ENCODE results near the gene CD79A.

The CD79A gene

GRCh38 chr19:41923045-41923788, 46.1 kb downstream of the CD79A start:
- no peaks in the 10 kb centered on the region for H3K9me3 ChIP-seq (ENCODE audit: control insufficient read depth, insufficient read depth, low read length)
- H3K9ac ChIP-seq (ENCODE audit: low read depth, low read length): no peak overlapping the region
- H3K36me3 ChIP-seq (ENCODE audit: control insufficient read depth, insufficient read depth, low read length): no peaks in the 10 kb centered on the region
- H3K4me1 ChIP-seq (ENCODE audit: control insufficient read depth, insufficient read depth, low read length): no peaks in the 10 kb centered on the region; the same call in 1 of the 2 replicates
- H3K27me3 ChIP-seq (ENCODE audit: control insufficient read depth, insufficient read depth, low read length): peaks cover 95% of the 10 kb centered on the region
- no peak overlapping the region for H3K4me3 ChIP-seq (ENCODE audit: low read depth, low read length)
- H3K27ac ChIP-seq (ENCODE audit: low read depth, low read length): no peak overlapping the region

GRCh38 chr19:41924151-41925145, 47.4 kb downstream of the CD79A start:
- peaks cover 5% of the 10 kb centered on the region for H3K4me1 ChIP-seq (ENCODE audit: control insufficient read depth, insufficient read depth, low read length)
- H3K36me3 ChIP-seq (ENCODE audit: control insufficient read depth, insufficient read depth, low read length): no peaks in the 10 kb centered on the region
- H3K27ac ChIP-seq (ENCODE audit: low read depth, low read length): no peak overlapping the region
- no peak overlapping the region for H3K9ac ChIP-seq (ENCODE audit: low read depth, low read length)
- H3K9me3 ChIP-seq (ENCODE audit: control insufficient read depth, insufficient read depth, low read length): no peaks in the 10 kb centered on the region
- H3K4me3 ChIP-seq (ENCODE audit: low read depth, low read length): no peak overlapping the region
- H3K27me3 ChIP-seq (ENCODE audit: control insufficient read depth, insufficient read depth, low read length): peaks cover 95% of the 10 kb centered on the region

- H3K27ac ChIP-seq (ENCODE audit: low read depth, low read length): no peak overlapping the region
- peaks cover 95% of the 10 kb centered on the region for H3K27me3 ChIP-seq (ENCODE audit: control insufficient read depth, insufficient read depth, low read length)
- H3K4me1 ChIP-seq (ENCODE audit: control insufficient read depth, insufficient read depth, low read length): peaks cover 5% of the 10 kb centered on the region
- H3K4me3 ChIP-seq (ENCODE audit: low read depth, low read length): no peak overlapping the region
- H3K36me3 ChIP-seq (ENCODE audit: control insufficient read depth, insufficient read depth, low read length): no peaks in the 10 kb centered on the region
- no peak overlapping the region for H3K9ac ChIP-seq (ENCODE audit: low read depth, low read length)
- H3K9me3 ChIP-seq (ENCODE audit: control insufficient read depth, insufficient read depth, low read length): no peaks in the 10 kb centered on the region
These were observed 48.3 kb downstream of the CD79A start for GRCh38 chr19:41925208-41926003.

- no peaks in the 10 kb centered on the region for H3K9me3 ChIP-seq (ENCODE audit: control insufficient read depth, insufficient read depth, low read length)
- H3K9ac ChIP-seq (ENCODE audit: low read depth, low read length): no peak overlapping the region
- no peaks in the 10 kb centered on the region for H3K36me3 ChIP-seq (ENCODE audit: control insufficient read depth, insufficient read depth, low read length)
- peaks cover 95% of the 10 kb centered on the region for H3K27me3 ChIP-seq (ENCODE audit: control insufficient read depth, insufficient read depth, low read length)
- H3K27ac ChIP-seq (ENCODE audit: low read depth, low read length): no peak overlapping the region
- no peak overlapping the region for H3K4me3 ChIP-seq (ENCODE audit: low read depth, low read length)
- H3K4me1 ChIP-seq (ENCODE audit: control insufficient read depth, insufficient read depth, low read length): peaks cover 5% of the 10 kb centered on the region
These were observed 49.1 kb downstream of the CD79A start for GRCh38 chr19:41926028-41926762.

- H3K36me3 ChIP-seq (ENCODE audit: control insufficient read depth, insufficient read depth, low read length): no peaks in the 10 kb centered on the region
- peaks cover 11% of the 10 kb centered on the region for H3K4me1 ChIP-seq (ENCODE audit: control insufficient read depth, insufficient read depth, low read length)
- peaks cover 95% of the 10 kb centered on the region for H3K27me3 ChIP-seq (ENCODE audit: control insufficient read depth, insufficient read depth, low read length)
- no peak overlapping the region for H3K4me3 ChIP-seq (ENCODE audit: low read depth, low read length)
- no peak overlapping the region for H3K27ac ChIP-seq (ENCODE audit: low read depth, low read length)
- no peak overlapping the region for H3K9ac ChIP-seq (ENCODE audit: low read depth, low read length)
- H3K9me3 ChIP-seq (ENCODE audit: control insufficient read depth, insufficient read depth, low read length): no peaks in the 10 kb centered on the region
These were observed 49.9 kb downstream of the CD79A start for GRCh38 chr19:41926763-41927496.

- Histone ChIP-seq H3K9ac (ENCODE audit: low read depth, low read length) (no peak overlapping the region), H3K4me1 (ENCODE audit: control insufficient read depth, insufficient read depth, low read length) (peaks cover 13% of the 10 kb centered on the region), H3K36me3 (ENCODE audit: control insufficient read depth, insufficient read depth, low read length) (no peaks in the 10 kb centered on the region), H3K9me3 (ENCODE audit: control insufficient read depth, insufficient read depth, low read length) (no peaks in the 10 kb centered on the region), H3K27ac (ENCODE audit: low read depth, low read length) (no peak overlapping the region), H3K4me3 (ENCODE audit: low read depth, low read length) (peak overlapping the region; percentile 56), H3K27me3 (ENCODE audit: control insufficient read depth, insufficient read depth, low read length) (peaks cover 95% of the 10 kb centered on the region)
These were observed 50.6 kb downstream of the CD79A start for GRCh38 chr19:41927497-41928192.

- Histone ChIP-seq H3K4me3 (ENCODE audit: low read depth, low read length) (peak within 1 kb of the TSS; percentile 56), H3K27ac (ENCODE audit: low read depth, low read length) (no peak within 1 kb of the TSS), H3K27me3 (ENCODE audit: control insufficient read depth, insufficient read depth, low read length) (peaks cover 95% of the 10 kb centered on the region)
These were observed 51.2 kb downstream of the CD79A start, which contains the start of gene ERFL for GRCh38 chr19:41928221-41928683. Gene ERFL, minus strand, starts transcription at chr19:41928449. Its CDS starts 15,530 bp downstream, at chr19:41912919.

GRCh38 chr19:41928754-41929535, 51.9 kb downstream of the CD79A start:
- no peak overlapping the region for H3K27ac ChIP-seq (ENCODE audit: low read depth, low read length)
- H3K36me3 ChIP-seq (ENCODE audit: control insufficient read depth, insufficient read depth, low read length): no peaks in the 10 kb centered on the region
- peaks cover 13% of the 10 kb centered on the region for H3K4me1 ChIP-seq (ENCODE audit: control insufficient read depth, insufficient read depth, low read length)
- H3K9me3 ChIP-seq (ENCODE audit: control insufficient read depth, insufficient read depth, low read length): no peaks in the 10 kb centered on the region
- no peak overlapping the region for H3K9ac ChIP-seq (ENCODE audit: low read depth, low read length)
- H3K4me3 ChIP-seq (ENCODE audit: low read depth, low read length): peak overlapping the region; percentile 41
- H3K27me3 ChIP-seq (ENCODE audit: control insufficient read depth, insufficient read depth, low read length): peaks cover 99% of the 10 kb centered on the region

More at GRCh38 chr19:41928221-41928683, 51.2 kb downstream of the CD79A start, which contains the start of gene ERFL:
- H3K9ac ChIP-seq (ENCODE audit: low read depth, low read length): no peak within 1 kb of the TSS
- no peaks in the 10 kb centered on the region for H3K9me3 ChIP-seq (ENCODE audit: control insufficient read depth, insufficient read depth, low read length)
- peaks cover 13% of the 10 kb centered on the region for H3K4me1 ChIP-seq (ENCODE audit: control insufficient read depth, insufficient read depth, low read length)
- no peaks in the 10 kb centered on the region for H3K36me3 ChIP-seq (ENCODE audit: control insufficient read depth, insufficient read depth, low read length)

Data from HUES48 (cell line).